A549 (cell line): ENCODE results near the gene NUDT19. TPM values are rescaled to one million over a fixed set of nuclear protein-coding genes. Genes with fewer than 3 reads are reported as not detected.

Source experiments
- ATAC-seq, 2 experiments: fragments of 200-7000 bp in 1 of 2; fragments of >200 bp in 1 of 2; cut with Nextera tagmentation in 1 of 2; cut with Tn5 transposase in 1 of 2; 3 replicates each; pipeline versions ENCODE4 v1.8.0 to v1.9.1; 2018 to 2020; ENCODE audit warnings: mild to moderate bottlenecking in 1 of 2, moderate library complexity in 1 of 2
- CTCF ChIA-PET: fragments of 300-600 bp; sonication (Branson Sonifier 250); formaldehyde crosslinking; extraction: SDS; loops from one replicate; lab custom pipeline; 2021; ENCODE audit warnings: antibody characterized with exemption, inconsistent platforms; lab: Yijun Ruan, JAX
- POLR2A ChIA-PET: fragments of 350-600 bp; formaldehyde crosslinking; extraction: SDS; loops from one replicate; lab custom pipeline; 2021; ENCODE audit warnings: antibody characterized with exemption, inconsistent platforms; lab: Yijun Ruan, JAX
- DNase-seq, 2 experiments: peaks; one replicate each; pipeline versions ENCODE4 v3.0.0 to v3.0.0-alpha.2; 2011 to 2016; ENCODE audit warnings: low read depth in 1 of 2, low spot score in 1 of 2
- FAIRE-seq: peaks from 2 replicates; lab custom pipeline; 2011; peaks lifted over from hg19 to GRCh38; lab: Jason Lieb, UNC
- H3K27ac ChIP-seq, 2 experiments: fragments of >200 bp; sonication (Bioruptor Twin); formaldehyde crosslinking; 3 replicates each; pipeline ENCODE4 v1.5.1; 2016 to 2017
- H3K4me1 ChIP-seq: fragments of >200 bp; sonication (Bioruptor Twin); formaldehyde crosslinking; 3 replicates; pipeline ENCODE4 v1.6.1; 2016
- H3K4me2 ChIP-seq: fragments of >200 bp; sonication (Bioruptor Twin); formaldehyde crosslinking; 3 replicates; pipeline ENCODE4 v1.6.1; 2016
- H3K4me3 ChIP-seq: fragments of >200 bp; sonication (Bioruptor Twin); formaldehyde crosslinking; 3 replicates; pipeline ENCODE4 v1.5.1; 2016
- H3K9me3 ChIP-seq: fragments of >200 bp; sonication (Bioruptor Twin); formaldehyde crosslinking; 3 replicates; pipeline ENCODE4 v1.6.1; 2016
- CHD4 ChIP-seq: fragments of 200-600 bp; sonication (generic); IDR thresholded peaks from 2 replicates; pipeline ENCODE4 v1.6.1; 2016; ENCODE audit warnings: antibody characterized with exemption, mild to moderate bottlenecking, borderline replicate concordance
- EHF ChIP-seq: fragments of 250-450 bp; sonication (Bioruptor Pico); IDR thresholded peaks from 2 replicates; pipeline ENCODE4 v1.5.0; 2020; ENCODE audit warnings: mild to moderate bottlenecking
- HDAC2 ChIP-seq: fragments of 200-600 bp; sonication (generic); IDR thresholded peaks from 2 replicates; pipeline ENCODE4 v1.6.1; 2016
- HOXB5 ChIP-seq: fragments of 250-450 bp; sonication (Bioruptor Pico); IDR thresholded peaks from 2 replicates; pipeline ENCODE4 v1.5.0; 2020; ENCODE audit warnings: mild to moderate bottlenecking, moderate library complexity
- JUN ChIP-seq, 2 experiments: fragments of >200 bp; sonication (Bioruptor Twin); formaldehyde crosslinking; IDR thresholded peaks; 2 replicates in 1 of 2; 3 replicates in 1 of 2; pipeline ENCODE4 v1.6.1; 2016 to 2017
- KDM5A ChIP-seq: fragments of 200-600 bp; sonication (generic); IDR thresholded peaks from 2 replicates; pipeline ENCODE4 v1.6.1; 2016; ENCODE audit warnings: antibody characterized with exemption, mild to moderate bottlenecking
- MAZ ChIP-seq: fragments of 150-350 bp; IDR thresholded peaks from 2 replicates; pipeline ENCODE4 v1.6.1; 2014; ENCODE audit warnings: antibody characterized with exemption, low read depth, low read length, borderline replicate concordance
- PHF8 ChIP-seq: fragments of 200-600 bp; sonication (generic); IDR thresholded peaks from 2 replicates; pipeline ENCODE4 v1.6.1; 2016; ENCODE audit warnings: low read depth, mild to moderate bottlenecking, antibody characterized with exemption, moderate library complexity, borderline replicate concordance
- RCOR1 ChIP-seq: fragments of 150-350 bp; IDR thresholded peaks from 2 replicates; pipeline ENCODE4 v1.6.1; 2014; ENCODE audit warnings: antibody characterized with exemption, low read length, low read depth
- RNF2 ChIP-seq: fragments of 200-600 bp; sonication (generic); IDR thresholded peaks from 2 replicates; pipeline ENCODE4 v1.6.1; 2016; ENCODE audit warnings: low read depth, mild to moderate bottlenecking, antibody characterized with exemption, moderate library complexity, borderline replicate concordance
- WGBS: methylation state at CpG from one replicate; pipeline ENCODE4 v1.1.6; 2017; ENCODE audit errors: missing lambda C conversion rate; 5-methylcytosine and 5-hydroxymethylcytosine counted together
- polyA plus RNA-seq, 4 experiments: library from polyadenylated mRNA; depleted of rRNA in 3 of 4; stranded (reverse); fragments of >200 nt; fragmentation: RNase III in 1 of 4; extraction: RNeasy Plus Mini Kit Qiagen cat#74134 plus additional on column Dnase treatment in 1 of 4; gene quantifications; 2 replicates in 3 of 4; 3 replicates in 1 of 4; pipeline ENCODE4 v1.2.3, GENCODE V29; 2011 to 2017
- TF ChIP-seq, protein P1 (sequence below): IDR thresholded peaks from 2 replicates; pipeline ENCODE4 v1.6.1; 2012
- TF ChIP-seq, protein P2 (sequence below): fragments of 150-350 bp; IDR thresholded peaks from 2 replicates; pipeline ENCODE4 v1.6.1; 2014; ENCODE audit warnings: low read depth, mild to moderate bottlenecking, low read length
- TF ChIP-seq, protein P3 (sequence below): fragments of 450-650 bp; IDR thresholded peaks from 2 replicates; pipeline ENCODE4 v1.6.1; 2014; ENCODE audit warnings: antibody characterized with exemption
- TF ChIP-seq, protein P4 (sequence below): IDR thresholded peaks from 2 replicates; pipeline ENCODE4 v1.6.1; 2012; ENCODE audit warnings: low read depth, borderline replicate concordance
- TF ChIP-seq, protein P5 (sequence below): fragments of >200 bp; sonication (Bioruptor Twin); formaldehyde crosslinking; IDR thresholded peaks from 3 replicates; pipeline ENCODE4 v1.6.1; 2016

NUDT19 gene
- polyA plus RNA-seq, 2 of the 4 experiments (the other 2 are of a cell fraction), result 30.1 to 32.6 TPM

GRCh38 chr19:32675720-32676185 is 15.9 kb upstream of the NUDT19 start, which contains the start of gene RGS9BP:
RGS9BP (plus strand) TSS chr19:32675848; CDS start chr19:32676264, 416 bp downstream.
- FAIRE-seq (no peak), DNase-seq (peak; percentile 88 to 92)
- POLR2A ChIA-PET, result interaction anchor here (0.5 to 2.2 kb wide), 8 partner anchors 16 to 501 kb away, joined by 3 to 24 read pairs (median 4); partner anchors contain the start of genes DPY19L3, NUDT19, PDCD5 and RHPN2

GRCh38 chr19:32676186-32676894 is 15.3 kb upstream of the NUDT19 start:
- ATAC-seq, result peak; percentile 15 to 25
- WGBS, result 16% methylated on average over 66 of the region's 93 CpGs
- POLR2A ChIA-PET, result interaction anchor here (0.5 to 2.2 kb wide), 3 partner anchors 15 to 280 kb away, joined by 3 to 24 read pairs (median 3); partner anchors contain the start of genes DPY19L3 and NUDT19

More at GRCh38 chr19:32675720-32676185, 15.9 kb upstream of the NUDT19 start, which contains the start of gene RGS9BP:
- Histone ChIP-seq H3K9me3 (no peaks in the 10 kb centered on the region; the same call in 2 of the 3 replicates), H3K4me2 (peak within 1 kb of the TSS; percentile 85), H3K27ac (peak within 1 kb of the TSS; percentile 82 to 88), H3K4me3 (peak within 1 kb of the TSS; percentile 84), H3K4me1 (peaks cover 10% of the 10 kb centered on the region)
- CTCF ChIA-PET, result interaction anchor here (1.0 to 2.2 kb wide), 12 partner anchors 8 to 509 kb away, joined by 3 to 9 read pairs (median 4); partner anchors contain the start of gene NUDT19
- 8% methylated on average over 39 of the region's 53 CpGs for WGBS
- ATAC-seq, result peak; percentile 69 to 86
- TF ChIP-seq EHF, result no peak
- 0 out of 2 replicates have a peak, but pooled peaks have one; percentile 68 for TF ChIP-seq CHD4
- TF ChIP-seq JUN (IDR thresholded peaks at IDR 0.05), result peak in 1 of 2 experiments; percentile 19; a peak in 2 of 5 replicates
- peak; percentile 39; the same call in 1 of the 2 replicates for TF ChIP-seq HOXB5
- TF ChIP-seq PHF8, result 0 out of 2 replicates have a peak, but pooled peaks have one; percentile 4
- TF ChIP-seq, protein P1, sequence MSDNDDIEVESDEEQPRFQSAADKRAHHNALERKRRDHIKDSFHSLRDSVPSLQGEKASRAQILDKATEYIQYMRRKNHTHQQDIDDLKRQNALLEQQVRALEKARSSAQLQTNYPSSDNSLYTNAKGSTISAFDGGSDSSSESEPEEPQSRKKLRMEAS, result no peak
- TF ChIP-seq, protein P2, sequence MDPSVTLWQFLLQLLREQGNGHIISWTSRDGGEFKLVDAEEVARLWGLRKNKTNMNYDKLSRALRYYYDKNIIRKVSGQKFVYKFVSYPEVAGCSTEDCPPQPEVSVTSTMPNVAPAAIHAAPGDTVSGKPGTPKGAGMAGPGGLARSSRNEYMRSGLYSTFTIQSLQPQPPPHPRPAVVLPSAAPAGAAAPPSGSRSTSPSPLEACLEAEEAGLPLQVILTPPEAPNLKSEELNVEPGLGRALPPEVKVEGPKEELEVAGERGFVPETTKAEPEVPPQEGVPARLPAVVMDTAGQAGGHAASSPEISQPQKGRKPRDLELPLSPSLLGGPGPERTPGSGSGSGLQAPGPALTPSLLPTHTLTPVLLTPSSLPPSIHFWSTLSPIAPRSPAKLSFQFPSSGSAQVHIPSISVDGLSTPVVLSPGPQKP, result 0 out of 2 replicates have a peak, but pooled peaks have one; percentile 14
- TF ChIP-seq RCOR1, result no peak
- TF ChIP-seq, protein P3, sequence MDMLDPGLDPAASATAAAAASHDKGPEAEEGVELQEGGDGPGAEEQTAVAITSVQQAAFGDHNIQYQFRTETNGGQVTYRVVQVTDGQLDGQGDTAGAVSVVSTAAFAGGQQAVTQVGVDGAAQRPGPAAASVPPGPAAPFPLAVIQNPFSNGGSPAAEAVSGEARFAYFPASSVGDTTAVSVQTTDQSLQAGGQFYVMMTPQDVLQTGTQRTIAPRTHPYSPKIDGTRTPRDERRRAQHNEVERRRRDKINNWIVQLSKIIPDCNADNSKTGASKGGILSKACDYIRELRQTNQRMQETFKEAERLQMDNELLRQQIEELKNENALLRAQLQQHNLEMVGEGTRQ, result peak; percentile 93
- TF ChIP-seq KDM5A, result no peak
- 0 out of 2 replicates have a peak, but pooled peaks have one; percentile 38 for TF ChIP-seq HDAC2
- no peak for TF ChIP-seq MAZ
- peak; percentile 92 for TF ChIP-seq RNF2

More at GRCh38 chr19:32676186-32676894, 15.3 kb upstream of the NUDT19 start:
- DNase-seq (peak; percentile 43 to 74), FAIRE-seq (no peak)
- CTCF ChIA-PET, result interaction anchor here (0.6 to 2.4 kb wide), 17 partner anchors 9 to 287 kb away, joined by 3 to 11 read pairs (median 4); partner anchors contain the start of gene NUDT19
- H3K27ac ChIP-seq, result peak overlapping the region; percentile 72 to 85; a peak in 5 of 6 replicates
- H3K4me3 ChIP-seq, result peak overlapping the region; percentile 84
- H3K9me3 ChIP-seq, result no peaks in the 10 kb centered on the region; the same call in 2 of the 3 replicates
- TF ChIP-seq, protein P1, result peak; percentile 62; the same call in 1 of the 2 replicates
- TF ChIP-seq, protein P4, sequence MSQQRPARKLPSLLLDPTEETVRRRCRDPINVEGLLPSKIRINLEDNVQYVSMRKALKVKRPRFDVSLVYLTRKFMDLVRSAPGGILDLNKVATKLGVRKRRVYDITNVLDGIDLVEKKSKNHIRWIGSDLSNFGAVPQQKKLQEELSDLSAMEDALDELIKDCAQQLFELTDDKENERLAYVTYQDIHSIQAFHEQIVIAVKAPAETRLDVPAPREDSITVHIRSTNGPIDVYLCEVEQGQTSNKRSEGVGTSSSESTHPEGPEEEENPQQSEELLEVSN, result peak; percentile 76
- TF ChIP-seq, protein P5, sequence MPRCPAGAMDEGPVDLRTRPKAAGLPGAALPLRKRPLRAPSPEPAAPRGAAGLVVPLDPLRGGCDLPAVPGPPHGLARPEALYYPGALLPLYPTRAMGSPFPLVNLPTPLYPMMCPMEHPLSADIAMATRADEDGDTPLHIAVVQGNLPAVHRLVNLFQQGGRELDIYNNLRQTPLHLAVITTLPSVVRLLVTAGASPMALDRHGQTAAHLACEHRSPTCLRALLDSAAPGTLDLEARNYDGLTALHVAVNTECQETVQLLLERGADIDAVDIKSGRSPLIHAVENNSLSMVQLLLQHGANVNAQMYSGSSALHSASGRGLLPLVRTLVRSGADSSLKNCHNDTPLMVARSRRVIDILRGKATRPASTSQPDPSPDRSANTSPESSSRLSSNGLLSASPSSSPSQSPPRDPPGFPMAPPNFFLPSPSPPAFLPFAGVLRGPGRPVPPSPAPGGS, result no peak
- no peak; the same call in 1 of the 2 replicates for TF ChIP-seq HDAC2
- H3K4me1 ChIP-seq, result peaks cover 7% of the 10 kb centered on the region; the same call in 2 of the 3 replicates
- H3K4me2 ChIP-seq, result peak overlapping the region; percentile 82
